Skeletal muscle satellite cell (primary cell): Measurements from ENCODE around the gene CNTNAP2.

Source experiments
- H3K27me3 ChIP-seq: 2 replicates; pipeline ENCODE4 v1.7.0; 2013; ENCODE audit warnings: low read length; ENCODE audit not compliant: control insufficient read depth, insufficient read depth
- H3K36me3 ChIP-seq: 2 replicates; pipeline ENCODE4 v1.7.0; 2013; ENCODE audit warnings: mild to moderate bottlenecking, control low read depth, low read length; ENCODE audit not compliant: insufficient read depth
- H3K4me1 ChIP-seq: 2 replicates; pipeline ENCODE4 v1.7.0; 2013; ENCODE audit warnings: low read length; ENCODE audit not compliant: control insufficient read depth, insufficient read depth
- H3K4me2 ChIP-seq: 2 replicates; pipeline ENCODE4 v1.7.0; 2013; ENCODE audit warnings: mild to moderate bottlenecking, low read length
- H3K4me3 ChIP-seq: 2 replicates; pipeline ENCODE4 v1.7.0; 2013; ENCODE audit warnings: low read length
- H3K9ac ChIP-seq: 2 replicates; pipeline ENCODE4 v1.7.0; 2013; ENCODE audit warnings: mild to moderate bottlenecking, low read depth, low read length, moderate library complexity
- H3K9me3 ChIP-seq: replicated peaks from 2 replicates; pipeline ENCODE4 v1.7.0; 2013; ENCODE audit warnings: mild to moderate bottlenecking, control low read depth, low read length

Gene CNTNAP2

DNA sequence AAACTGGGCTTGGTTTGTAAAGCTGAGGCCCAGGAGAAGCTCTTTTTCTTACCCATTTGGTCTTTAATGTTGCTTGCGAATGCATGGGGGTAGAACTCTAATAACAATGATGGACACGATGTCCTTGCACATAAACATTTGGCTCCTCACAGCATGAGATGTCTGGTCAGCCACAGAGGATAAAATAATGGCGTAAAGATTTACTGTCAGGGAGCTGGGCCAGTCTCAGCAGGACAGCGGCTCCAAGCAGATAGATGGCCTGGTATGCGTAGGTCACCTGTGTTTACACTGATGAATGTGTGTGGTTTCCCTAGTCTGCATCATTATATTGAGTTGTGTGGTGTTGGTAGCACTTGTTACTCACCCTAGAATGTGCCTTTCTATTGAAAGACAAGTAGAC is 537.4 kb downstream of the CNTNAP2 start:
- Histone ChIP-seq H3K27me3 (no peaks in the 10 kb centered on the region), H3K4me2 (no peak overlapping the region), H3K4me1 (no peaks in the 10 kb centered on the region), H3K4me3 (no peak overlapping the region), H3K9ac (no peak overlapping the region), H3K36me3 (no peaks in the 10 kb centered on the region), H3K9me3 (peaks cover 6% of the 10 kb centered on the region)

DNA sequence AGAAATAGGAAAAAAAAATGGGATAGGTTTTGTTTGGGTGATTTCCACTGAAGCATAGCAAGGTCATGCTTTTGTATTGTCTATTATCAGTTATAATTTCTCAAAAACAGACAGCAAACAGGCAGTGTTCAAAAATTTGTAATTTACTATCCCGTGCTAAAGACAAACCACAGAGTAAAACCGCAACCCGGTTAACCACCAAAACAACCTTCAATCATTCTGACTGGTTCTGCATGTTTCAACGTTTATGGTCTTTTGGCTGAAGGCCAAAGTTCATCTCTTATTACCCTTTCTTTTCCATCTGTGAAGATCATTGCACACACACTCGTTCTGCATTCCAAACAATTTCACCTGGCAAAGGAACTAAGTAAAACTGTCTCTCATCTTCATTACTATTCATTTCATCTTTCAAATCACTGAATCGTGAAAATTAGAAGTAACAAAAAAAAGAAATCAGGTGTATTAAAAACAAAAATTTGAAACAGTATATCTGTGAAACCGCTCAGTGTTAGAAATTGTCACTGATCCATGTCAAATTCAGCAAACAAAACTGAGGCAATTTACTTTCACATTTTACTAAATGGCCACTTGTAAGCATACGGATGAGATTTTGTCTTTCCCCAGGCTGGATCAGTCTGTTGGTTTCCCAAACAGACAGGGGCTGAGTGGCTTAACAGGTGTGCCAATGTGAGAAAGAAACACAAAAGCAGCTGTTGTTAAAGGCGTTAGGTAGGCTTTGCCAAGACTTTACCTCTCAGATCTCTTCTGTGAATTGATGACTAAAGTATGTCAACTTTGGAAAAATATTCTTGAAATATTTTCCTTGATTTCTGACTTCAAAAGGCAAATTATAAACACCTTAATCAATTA is 539.6 kb downstream of the CNTNAP2 start:
- no peak overlapping the region for H3K9ac ChIP-seq
- no peak overlapping the region for H3K4me3 ChIP-seq
- H3K27me3 ChIP-seq = no peaks in the 10 kb centered on the region
- H3K9me3 ChIP-seq = peaks cover 6% of the 10 kb centered on the region
- H3K4me2 ChIP-seq = no peak overlapping the region
- no peaks in the 10 kb centered on the region for H3K4me1 ChIP-seq
- H3K36me3 ChIP-seq = no peaks in the 10 kb centered on the region

DNA sequence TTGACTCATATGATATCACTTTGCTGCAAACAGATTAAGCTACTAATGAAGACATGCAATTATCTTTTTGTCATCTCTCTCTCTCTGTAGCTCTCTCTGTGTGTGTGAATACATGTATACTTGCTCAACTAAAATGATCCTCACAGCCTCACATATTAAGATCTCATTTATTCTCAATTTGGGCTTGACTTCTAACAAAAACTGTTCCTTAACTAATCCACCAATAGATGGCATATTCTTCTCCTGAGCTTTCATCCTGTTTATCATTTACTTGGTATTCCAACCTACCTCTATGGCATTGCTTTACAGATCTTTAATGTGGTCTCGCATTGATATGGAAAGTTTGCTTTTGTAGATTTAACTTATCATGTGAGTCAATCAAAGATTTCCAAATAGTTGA is 540.4 kb downstream of the CNTNAP2 start:
- Histone ChIP-seq H3K4me3 (no peak overlapping the region), H3K9me3 (peaks cover 6% of the 10 kb centered on the region), H3K36me3 (no peaks in the 10 kb centered on the region), H3K27me3 (no peaks in the 10 kb centered on the region), H3K4me2 (no peak overlapping the region), H3K9ac (no peak overlapping the region), H3K4me1 (no peaks in the 10 kb centered on the region)

DNA sequence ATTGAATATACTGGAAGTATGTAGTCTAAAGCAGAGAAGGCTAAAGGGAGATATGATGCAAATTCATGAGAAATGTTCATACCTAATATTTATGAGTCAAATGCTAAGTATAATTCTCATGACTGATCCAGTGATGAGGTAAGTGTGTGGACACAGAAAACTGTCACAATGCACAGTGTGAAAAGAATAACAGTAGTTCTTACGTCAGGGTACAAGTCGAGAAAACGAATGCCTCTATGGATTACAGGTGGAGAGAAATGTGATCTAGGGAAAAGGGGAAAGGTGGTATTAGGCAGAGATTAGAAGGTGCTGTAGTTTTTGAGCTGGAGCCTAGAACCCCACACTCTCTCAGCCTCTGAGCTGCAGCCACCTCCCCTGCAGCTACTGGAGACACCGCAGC is 542.0 kb downstream of the CNTNAP2 start:
- H3K9ac ChIP-seq = no peak overlapping the region
- H3K27me3 ChIP-seq = no peaks in the 10 kb centered on the region
- H3K9me3 ChIP-seq = peaks cover 4% of the 10 kb centered on the region
- H3K4me2 ChIP-seq = no peak overlapping the region
- H3K4me1 ChIP-seq = no peaks in the 10 kb centered on the region
- no peak overlapping the region for H3K4me3 ChIP-seq
- no peaks in the 10 kb centered on the region for H3K36me3 ChIP-seq

DNA sequence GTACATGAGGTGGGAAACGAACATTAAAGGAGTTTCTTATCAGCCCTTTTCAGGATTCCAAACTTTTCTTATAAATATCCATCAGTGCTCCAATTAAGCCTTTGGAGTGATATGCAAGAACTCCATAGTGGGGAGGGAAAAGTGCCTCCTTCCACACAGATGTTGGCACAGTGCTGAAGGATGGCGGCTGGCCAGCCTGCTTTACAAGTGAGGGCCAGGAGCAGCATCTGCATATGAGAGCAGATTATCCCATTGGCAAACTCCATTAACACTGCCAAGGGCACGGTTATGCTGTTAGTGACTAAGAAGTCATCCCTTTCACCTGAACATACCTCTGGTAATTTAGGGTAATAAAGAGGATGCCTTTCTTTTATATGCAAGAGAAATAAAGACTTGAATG is 543.1 kb downstream of the CNTNAP2 start:
- Histone ChIP-seq H3K4me2 (no peak overlapping the region), H3K4me3 (no peak overlapping the region), H3K9me3 (no peaks in the 10 kb centered on the region), H3K4me1 (no peaks in the 10 kb centered on the region), H3K27me3 (no peaks in the 10 kb centered on the region), H3K9ac (no peak overlapping the region), H3K36me3 (no peaks in the 10 kb centered on the region)

DNA sequence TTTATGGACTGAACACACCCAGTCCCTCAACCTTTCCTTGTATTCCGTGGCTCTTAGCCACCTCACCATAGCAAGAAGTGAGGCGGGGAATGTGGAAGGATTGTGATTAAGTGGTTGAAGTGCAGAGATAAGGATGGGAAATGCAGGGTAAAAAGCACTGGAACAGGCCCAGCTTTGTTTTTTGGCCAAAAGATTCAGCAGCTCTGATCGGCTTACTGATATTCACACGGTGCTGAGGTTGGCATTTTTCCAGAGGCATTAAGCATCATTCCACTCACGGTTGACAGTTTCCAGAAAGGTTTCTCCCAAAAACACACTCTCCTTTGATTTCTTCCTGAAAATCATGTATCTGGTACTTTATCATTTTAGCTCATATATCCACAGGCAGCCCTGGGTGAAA is 544.2 kb downstream of the CNTNAP2 start:
- no peaks in the 10 kb centered on the region for H3K9me3 ChIP-seq
- H3K9ac ChIP-seq = no peak overlapping the region
- no peak overlapping the region for H3K4me2 ChIP-seq
- H3K4me1 ChIP-seq = no peaks in the 10 kb centered on the region
- H3K27me3 ChIP-seq = no peaks in the 10 kb centered on the region
- no peak overlapping the region for H3K4me3 ChIP-seq
- no peaks in the 10 kb centered on the region for H3K36me3 ChIP-seq

DNA sequence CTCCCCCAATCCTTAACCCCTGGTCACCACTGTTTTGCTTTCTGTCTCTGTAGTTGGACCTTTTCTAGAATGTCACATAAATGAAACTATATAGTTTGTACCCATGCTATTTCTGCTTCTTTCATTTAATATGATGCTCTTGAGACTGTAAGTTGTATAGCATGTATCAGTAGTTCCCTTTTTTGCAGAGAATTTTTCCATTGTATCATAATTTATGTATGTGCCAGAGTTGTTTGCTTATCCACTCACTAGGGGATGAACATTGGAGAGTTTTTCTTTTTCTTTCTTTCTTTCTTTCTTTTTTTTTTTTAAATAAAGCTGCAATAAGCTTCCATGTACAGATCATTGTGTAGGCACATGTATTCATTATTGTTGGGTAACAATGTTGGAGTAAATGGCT is 544.8 kb downstream of the CNTNAP2 start:
- no peaks in the 10 kb centered on the region for H3K4me1 ChIP-seq
- no peaks in the 10 kb centered on the region for H3K9me3 ChIP-seq
- no peaks in the 10 kb centered on the region for H3K36me3 ChIP-seq
- H3K4me3 ChIP-seq = no peak overlapping the region
- H3K4me2 ChIP-seq = no peak overlapping the region
- no peak overlapping the region for H3K9ac ChIP-seq
- no peaks in the 10 kb centered on the region for H3K27me3 ChIP-seq

DNA sequence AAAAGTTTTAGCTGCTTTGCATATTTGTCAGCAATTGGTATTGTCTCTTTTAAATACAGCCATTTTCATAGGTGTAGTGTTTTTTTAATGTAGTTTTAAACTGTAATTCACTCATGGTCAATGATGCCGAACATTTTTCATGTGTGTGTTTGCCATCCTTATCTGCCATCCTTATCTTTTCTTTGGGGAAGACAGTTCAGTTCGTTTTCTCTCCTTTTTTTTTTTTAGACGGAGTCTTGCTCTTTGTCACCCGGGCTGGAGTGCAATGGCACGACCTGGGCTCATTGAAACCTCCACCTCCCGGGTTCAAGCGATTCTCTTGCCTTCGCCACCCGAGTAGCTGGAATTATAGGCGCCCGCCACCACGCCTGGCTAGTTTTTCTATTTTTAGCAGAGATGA is 545.3 kb downstream of the CNTNAP2 start:
- Histone ChIP-seq H3K4me1 (no peaks in the 10 kb centered on the region), H3K9me3 (no peaks in the 10 kb centered on the region), H3K4me2 (no peak overlapping the region), H3K4me3 (no peak overlapping the region), H3K27me3 (no peaks in the 10 kb centered on the region), H3K9ac (no peak overlapping the region), H3K36me3 (no peaks in the 10 kb centered on the region)

DNA sequence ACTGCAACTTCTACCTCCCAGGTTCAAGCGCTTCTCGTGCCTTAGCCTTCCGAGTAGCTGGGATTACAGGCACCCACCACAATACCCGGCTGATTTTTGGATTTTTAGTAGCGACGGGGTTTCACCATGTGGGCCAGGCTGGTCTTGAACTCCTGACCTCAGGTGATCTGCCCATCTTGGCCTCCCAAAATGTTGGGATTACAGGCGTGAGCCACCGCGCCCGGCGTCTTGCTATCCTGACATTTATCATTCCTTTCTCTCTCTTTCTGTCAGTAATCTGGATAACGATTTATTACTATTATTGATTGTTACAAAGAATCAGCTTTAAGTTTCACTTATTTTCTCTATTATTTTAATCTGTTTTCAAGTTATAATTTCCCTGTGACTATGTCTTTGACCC is 548.4 kb downstream of the CNTNAP2 start:
- no peaks in the 10 kb centered on the region for H3K36me3 ChIP-seq
- no peak overlapping the region for H3K4me3 ChIP-seq
- no peaks in the 10 kb centered on the region for H3K9me3 ChIP-seq
- H3K27me3 ChIP-seq = no peaks in the 10 kb centered on the region
- H3K9ac ChIP-seq = no peak overlapping the region
- H3K4me2 ChIP-seq = no peak overlapping the region
- no peaks in the 10 kb centered on the region for H3K4me1 ChIP-seq

DNA sequence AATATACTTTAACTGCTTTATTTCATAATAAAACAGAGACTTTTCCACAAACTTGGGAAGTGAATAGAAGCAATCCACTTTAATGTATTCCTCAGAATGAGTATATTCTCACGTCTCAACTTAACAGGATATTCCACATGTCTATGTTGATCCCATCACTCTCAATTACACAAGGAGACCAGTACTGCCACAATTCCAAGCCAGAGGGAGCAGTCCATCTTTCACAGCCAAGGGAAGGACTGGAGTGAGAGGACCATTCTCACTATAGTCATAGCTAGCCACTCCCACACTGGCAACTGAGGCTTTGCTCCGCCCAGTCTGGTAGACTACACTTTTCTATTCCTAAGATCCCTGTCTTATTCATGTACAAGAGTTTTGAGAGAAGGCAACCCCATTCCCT is 553.9 kb downstream of the CNTNAP2 start:
- peaks cover 3% of the 10 kb centered on the region for H3K9me3 ChIP-seq
- no peak overlapping the region for H3K4me3 ChIP-seq
- H3K4me2 ChIP-seq = no peak overlapping the region
- H3K4me1 ChIP-seq = no peaks in the 10 kb centered on the region
- H3K9ac ChIP-seq = no peak overlapping the region
- H3K27me3 ChIP-seq = no peaks in the 10 kb centered on the region
- no peaks in the 10 kb centered on the region for H3K36me3 ChIP-seq

DNA sequence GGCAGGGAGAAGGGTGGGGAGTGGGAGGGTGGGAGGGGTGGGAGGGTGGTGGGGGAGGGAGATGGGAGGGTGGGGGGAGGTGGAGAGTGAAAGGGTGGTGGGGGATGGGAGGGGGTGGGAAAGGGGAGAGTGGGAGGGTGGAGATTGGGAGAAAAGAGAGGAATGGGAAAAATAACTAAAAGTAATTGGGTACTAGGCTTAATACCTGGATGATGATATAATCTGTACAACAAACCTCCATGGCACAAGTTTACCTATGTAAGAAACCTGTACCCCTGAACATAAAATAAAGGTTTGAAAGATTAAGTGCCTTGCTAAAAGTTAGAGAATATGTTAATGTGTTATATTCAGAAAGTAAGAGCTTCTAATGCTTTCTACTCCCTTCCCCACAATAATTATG is 564.9 kb downstream of the CNTNAP2 start:
- Histone ChIP-seq H3K9ac (no peak overlapping the region), H3K27me3 (no peaks in the 10 kb centered on the region), H3K4me2 (no peak overlapping the region), H3K9me3 (peaks cover 8% of the 10 kb centered on the region), H3K4me3 (no peak overlapping the region), H3K4me1 (no peaks in the 10 kb centered on the region), H3K36me3 (no peaks in the 10 kb centered on the region)

DNA sequence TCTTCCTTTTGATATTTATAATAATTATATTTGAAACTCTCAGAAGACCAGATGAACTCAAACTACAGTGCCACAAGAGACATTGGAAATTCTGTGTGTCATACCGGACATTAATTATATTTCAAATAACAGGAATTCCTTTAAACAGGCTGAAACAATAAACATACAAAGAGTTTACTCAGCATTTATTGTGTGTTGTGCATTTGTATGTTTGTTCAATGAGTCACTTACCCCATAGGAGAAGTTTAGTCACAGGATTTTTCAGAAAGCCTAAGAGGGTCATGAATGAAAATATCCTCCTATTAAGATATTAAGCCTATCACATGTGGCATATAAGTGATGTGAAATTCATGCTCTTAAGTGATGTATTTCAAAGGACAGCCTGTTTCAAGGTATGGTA is 566.8 kb downstream of the CNTNAP2 start:
- Histone ChIP-seq H3K9ac (no peak overlapping the region), H3K9me3 (peaks cover 8% of the 10 kb centered on the region), H3K4me2 (no peak overlapping the region), H3K36me3 (no peaks in the 10 kb centered on the region), H3K4me1 (no peaks in the 10 kb centered on the region), H3K27me3 (no peaks in the 10 kb centered on the region), H3K4me3 (no peak overlapping the region)
